ENCODE data around the gene MDH1B.

The MDH1B gene

GRCh38 chr2:206693399-206694137 is 71.6 kb downstream of the MDH1B start:
- DNase-seq: peak; percentile 5 to 62

- DNase-seq: no peak
Measured at GRCh38 chr2:206692971-206693370, 72.2 kb downstream of the MDH1B start.

GRCh38 chr2:206688990-206689389 is 76.1 kb downstream of the MDH1B start:
- DNase-seq: peak in 1 of 2 donors; percentile 8

- no peak for DNase-seq
Measured at GRCh38 chr2:206688453-206688852, 76.7 kb downstream of the MDH1B start.
